H1 (cell line): Measurements from ENCODE around the gene ZNF433.

Experiments
- ATF3 ChIP-seq: IDR thresholded peaks from 2 replicates; pipeline ENCODE4 v1.6.1; 2011; ENCODE audit warnings: low read depth, mild to moderate bottlenecking, low read length; ENCODE audit not compliant: insufficient read depth
- CTCF ChIP-seq, 3 experiments: IDR thresholded peaks; 1 replicate in 2 of 3; 2 replicates in 1 of 3; pipeline versions ENCODE4 v1.5.1 to v1.6.1; 2011; ENCODE audit warnings: low read length in 3 of 3, mild to moderate bottlenecking in 3 of 3, inconsistent platforms in 2 of 3, low read depth in 1 of 3, moderate library complexity in 1 of 3; ENCODE audit not compliant: insufficient read depth in 1 of 3; ENCODE audit errors: control extremely low read depth in 1 of 3
- EGR1 ChIP-seq: IDR thresholded peaks from 2 replicates; pipeline ENCODE4 v1.6.1; 2011; ENCODE audit warnings: low read depth, low read length, borderline replicate concordance
- EP300 ChIP-seq, 2 experiments: IDR thresholded peaks; 1 replicate in 1 of 2; 2 replicates in 1 of 2; pipeline ENCODE4 v1.6.1; 2011 to 2012; ENCODE audit warnings: low read depth in 2 of 2, low read length in 2 of 2, mild to moderate bottlenecking in 2 of 2, borderline replicate concordance in 1 of 2, inconsistent platforms in 1 of 2, moderate library complexity in 1 of 2
- EZH2 ChIP-seq: fragments of 200-600 bp; sonication (generic); IDR thresholded peaks from 2 replicates; pipeline ENCODE4 v1.7.1; 2012; ENCODE audit warnings: low read depth, mild to moderate bottlenecking, moderate library complexity, low read length, inconsistent platforms; ENCODE audit not compliant: severe bottlenecking
- HDAC6 ChIP-seq: IDR thresholded peaks from one replicate; pipeline ENCODE4 v1.7.1; 2012; ENCODE audit warnings: low read depth, mild to moderate bottlenecking, inconsistent platforms, low read length, moderate library complexity
- POLR2A ChIP-seq, 2 experiments: IDR thresholded peaks; 1 replicate in 1 of 2; 2 replicates in 1 of 2; pipeline ENCODE4 v1.6.1; 2011; ENCODE audit warnings: low read depth in 2 of 2, low read length in 2 of 2, mild to moderate bottlenecking in 2 of 2; ENCODE audit errors: control extremely low read depth in 1 of 2
- RAD21 ChIP-seq, 2 experiments: IDR thresholded peaks in 1 of 2; conservative IDR thresholded peaks in 1 of 2; 2 replicates each; pipeline ENCODE4 v1.6.1; 2011; ENCODE audit warnings: low read depth in 2 of 2, low read length in 2 of 2, improper control_type of control experiment in 1 of 2, inconsistent platforms in 1 of 2, mild to moderate bottlenecking in 1 of 2, moderate library complexity in 1 of 2

- TF ChIP-seq EP300 (IDR thresholded peaks at IDR 0.05; ENCODE audit: borderline replicate concordance in 1 of 2, low read depth in 2 of 2, low read length in 2 of 2) (no peak), RAD21 (IDR thresholded peaks at IDR 0.05 in 1 of 2, conservative IDR thresholded peaks at IDR 0.05 in 1 of 2; ENCODE audit: low read depth in 2 of 2, low read length in 2 of 2) (no peak), CTCF (IDR thresholded peaks at IDR 0.05; ENCODE audit: control extremely low read depth in 1 of 3, insufficient read depth in 1 of 3, low read depth in 1 of 3, low read length in 3 of 3) (no peak), ATF3 (no peak), HDAC6 (no peak), POLR2A (IDR thresholded peaks at IDR 0.05; ENCODE audit: control extremely low read depth in 1 of 2, low read depth in 2 of 2, low read length in 2 of 2) (no peak), EGR1 (no peak), EZH2 (no peak)
Measured at GRCh38 chr19:12000152-12000981, 35.1 kb downstream of the ZNF433 start.
